HCT116 (cell line): ENCODE results near the gene ZCWPW2. TPM values are rescaled to one million over a fixed set of nuclear protein-coding genes. Genes with fewer than 3 reads are reported as not detected.

ENCODE experiments used
- ATAC-seq: fragments of 200-7000 bp; cut with Tn5 transposase; 2 replicates; pipeline ENCODE4 v1.9.1; 2020; ENCODE audit warnings: mild to moderate bottlenecking, moderate library complexity
- BruUV-seq: library from RNA; stranded (reverse); fragments of 400-500 nt; replicated peaks from 2 replicates; lab custom pipeline; 2021; lab: Mats Ljungman, UMichigan
- CTCF ChIA-PET: fragments of 300-600 bp; sonication (Branson Sonifier 250); formaldehyde crosslinking; loops from one replicate; lab custom pipeline; 2021; ENCODE audit warnings: antibody characterized with exemption; lab: Charles Lee
- POLR2A ChIA-PET: fragments of 300-600, 350-600 bp; sonication (Branson Sonifier 250); formaldehyde crosslinking; loops from one replicate; lab custom pipeline; 2021; ENCODE audit warnings: antibody characterized with exemption; lab: Charles Lee
- RAD21 ChIA-PET, 2 experiments: fragments of 300-600 bp; sonication (Branson Sonifier 250); formaldehyde crosslinking; loops; one replicate each; lab custom pipeline; 2023; ENCODE audit warnings: low total read pairs in 2 of 2; ENCODE audit not compliant: uncharacterized antibody in 2 of 2, unreplicated experiment in 2 of 2, low non-redundant PET in 1 of 2; lab: Charles Lee
- DNase-seq: peaks from one replicate; pipeline ENCODE4 v3.0.0-alpha.2; 2010; ENCODE audit warnings: low read depth, low spot score
- H2AFZ ChIP-seq: fragments of 200-600 bp; shearing (Covaris generic), sonication (generic); 2 replicates; pipeline ENCODE4 v1.6.1; 2017; ENCODE audit warnings: low read depth, mixed run types, mixed read lengths, antibody characterized with exemption, low read length; ENCODE audit not compliant: poor library complexity, severe bottlenecking
- H3K27ac ChIP-seq: 2 replicates; pipeline ENCODE4 v1.5.1; 2012; ENCODE audit warnings: low read depth, low read length
- H3K27me3 ChIP-seq: fragments of 200-600 bp; sonication (generic); 2 replicates; pipeline ENCODE4 v1.6.1; 2016; ENCODE audit warnings: mixed run types, low read length, mixed read lengths; ENCODE audit not compliant: insufficient read depth
- H3K36me3 ChIP-seq, 2 experiments: fragments of 200-500 bp in 1 of 2; fragments of 200-600 bp in 1 of 2; sonication (Bioruptor generic) in 1 of 2; sonication (generic) in 1 of 2; 2 replicates each; pipeline versions ENCODE4 v1.5.1 to v1.6.1; 2014 to 2016; ENCODE audit warnings: low read length in 2 of 2, inconsistent platforms in 1 of 2, mixed read lengths in 1 of 2, mixed run types in 1 of 2; ENCODE audit not compliant: insufficient read depth in 2 of 2, control insufficient read depth in 1 of 2
- H3K4me1 ChIP-seq, 2 experiments: fragments of 200-600 bp in 1 of 2; sonication (generic) in 1 of 2; 2 replicates each; pipeline versions ENCODE4 v1.5.1 to v1.6.1; 2012 to 2017; ENCODE audit warnings: low read length in 2 of 2, inconsistent platforms in 1 of 2, mild to moderate bottlenecking in 1 of 2, mixed read lengths in 1 of 2, mixed run types in 1 of 2, moderate library complexity in 1 of 2; ENCODE audit not compliant: insufficient read depth in 2 of 2, control insufficient read depth in 1 of 2
- H3K4me2 ChIP-seq: fragments of 200-600 bp; sonication (generic); 2 replicates; pipeline ENCODE4 v1.6.1; 2017; ENCODE audit warnings: mixed run types, low read length, mixed read lengths
- H3K4me3 ChIP-seq, 2 experiments: fragments of 200-600 bp in 1 of 2; sonication (generic) in 1 of 2; replicated peaks in 1 of 2; 2 replicates each; pipeline ENCODE4 v1.5.1; 2011 to 2016; ENCODE audit warnings: low read length in 2 of 2, control low read depth in 1 of 2, low read depth in 1 of 2, mild to moderate bottlenecking in 1 of 2, mixed read lengths in 1 of 2, mixed run types in 1 of 2
- H3K79me2 ChIP-seq: fragments of 200-600 bp; sonication (generic); 2 replicates; pipeline ENCODE4 v1.6.1; 2017; ENCODE audit warnings: mild to moderate bottlenecking, mixed run types, low read length, moderate library complexity, mixed read lengths; ENCODE audit not compliant: insufficient read depth
- H3K9ac ChIP-seq: fragments of 200-600 bp; sonication (generic); 2 replicates; pipeline ENCODE4 v1.6.1; 2016; ENCODE audit warnings: low read length, mixed read lengths
- H3K9me2 ChIP-seq: fragments of 200-600 bp; sonication (generic), shearing (Covaris generic); 2 replicates; pipeline ENCODE4 v1.6.1; 2017; ENCODE audit warnings: mixed run types, mild to moderate bottlenecking, moderate library complexity; ENCODE audit not compliant: insufficient read depth
- H3K9me3 ChIP-seq, 2 experiments: fragments of 200-500 bp in 1 of 2; fragments of 200-600 bp in 1 of 2; sonication (Bioruptor generic) in 1 of 2; sonication (generic) in 1 of 2; 2 replicates each; pipeline ENCODE4 v1.6.1; 2014 to 2017; ENCODE audit warnings: low read length in 2 of 2, mixed read lengths in 2 of 2, inconsistent platforms in 1 of 2, low read depth in 1 of 2, mild to moderate bottlenecking in 1 of 2, mixed run types in 1 of 2, moderate library complexity in 1 of 2; ENCODE audit not compliant: control insufficient read depth in 1 of 2, insufficient read depth in 1 of 2
- H4K20me1 ChIP-seq: fragments of 200-600 bp; sonication (generic), shearing (Covaris generic); 2 replicates; pipeline ENCODE4 v1.6.1; 2017; ENCODE audit warnings: mixed run types, mild to moderate bottlenecking, moderate library complexity; ENCODE audit not compliant: insufficient read depth
- EGR1 ChIP-seq: IDR thresholded peaks from 2 replicates; pipeline ENCODE4 v1.6.1; 2012; ENCODE audit warnings: low read depth
- ELF1 ChIP-seq: IDR thresholded peaks from 2 replicates; pipeline ENCODE4 v1.6.1; 2012; ENCODE audit warnings: low read depth, borderline replicate concordance
- EZH2 ChIP-seq: fragments of 200-600 bp; sonication (generic); IDR thresholded peaks from 2 replicates; pipeline ENCODE4 v1.6.1; 2017; ENCODE audit warnings: antibody characterized with exemption, mixed run types
- EZH2phosphoT487 ChIP-seq: fragments of 200-600 bp; IDR thresholded peaks from 2 replicates; pipeline ENCODE4 v1.6.1; 2018; ENCODE audit warnings: antibody characterized with exemption, borderline replicate concordance
- FOSL1 ChIP-seq: IDR thresholded peaks from 2 replicates; pipeline ENCODE4 v1.6.1; 2012; ENCODE audit warnings: low read depth
- POLR2A ChIP-seq: IDR thresholded peaks from 2 replicates; pipeline ENCODE4 v1.7.0; 2011; ENCODE audit warnings: borderline replicate concordance; ENCODE audit not compliant: insufficient read depth, insufficient read length; ENCODE audit errors: extremely low read depth
- POLR2AphosphoS5 ChIP-seq: IDR thresholded peaks from 2 replicates; pipeline ENCODE4 v1.6.1; 2011; ENCODE audit warnings: mild to moderate bottlenecking, low read depth, low read length, moderate library complexity
- RAD21 ChIP-seq: IDR thresholded peaks from 2 replicates; pipeline ENCODE4 v1.6.1; 2012; ENCODE audit warnings: low read depth, mild to moderate bottlenecking
- SP1 ChIP-seq: IDR thresholded peaks from 2 replicates; pipeline ENCODE4 v1.6.1; 2012; ENCODE audit warnings: low read depth
- SRF ChIP-seq: IDR thresholded peaks from 2 replicates; pipeline ENCODE4 v1.6.1; 2012; ENCODE audit warnings: low read depth
- TCF7L2 ChIP-seq: IDR thresholded peaks from 2 replicates; pipeline ENCODE4 v1.7.0; 2011; ENCODE audit warnings: borderline replicate concordance, inconsistent platforms; ENCODE audit not compliant: insufficient read depth, insufficient read length; ENCODE audit errors: extremely low read depth
- YY1 ChIP-seq: IDR thresholded peaks from 2 replicates; pipeline ENCODE4 v1.6.1; 2011; ENCODE audit warnings: low read length, low read depth, moderate library complexity, mild to moderate bottlenecking; ENCODE audit not compliant: insufficient replicate concordance; ENCODE audit errors: extremely low read depth
- ZFX ChIP-seq: fragments of 450-650 bp; IDR thresholded peaks from 2 replicates; pipeline ENCODE4 v1.6.1; 2017
- ZNF274 ChIP-seq: fragments of 200-500 bp; sonication (Bioruptor generic); IDR thresholded peaks from 2 replicates; pipeline ENCODE4 v1.6.1; 2014; ENCODE audit warnings: mild to moderate bottlenecking, low read depth, low read length, inconsistent platforms
- intact Hi-C: fragments of 100-400 bp; cut with micrococcal nuclease; formaldehyde crosslinking; loops from 2 replicates; pipeline ENCODE4 v1.10.0; 2022
- total RNA-seq: library from RNA; stranded (reverse); gene quantifications from one replicate; pipeline ENCODE4 v1.2.1, GENCODE V29; 2021; ENCODE audit not compliant: unreplicated experiment
- TF ChIP-seq, protein P1 (sequence below): IDR thresholded peaks from 2 replicates; pipeline ENCODE4 v1.6.1; 2012
- TF ChIP-seq, protein P2 (sequence below): IDR thresholded peaks from 2 replicates; pipeline ENCODE4 v1.6.1; 2011; ENCODE audit warnings: mild to moderate bottlenecking, low read length, moderate library complexity; ENCODE audit not compliant: insufficient replicate concordance; ENCODE audit errors: extremely low read depth

The ZCWPW2 gene
- total RNA-seq, 1 experiment from 2014 or later: 1.1 TPM

DNA sequence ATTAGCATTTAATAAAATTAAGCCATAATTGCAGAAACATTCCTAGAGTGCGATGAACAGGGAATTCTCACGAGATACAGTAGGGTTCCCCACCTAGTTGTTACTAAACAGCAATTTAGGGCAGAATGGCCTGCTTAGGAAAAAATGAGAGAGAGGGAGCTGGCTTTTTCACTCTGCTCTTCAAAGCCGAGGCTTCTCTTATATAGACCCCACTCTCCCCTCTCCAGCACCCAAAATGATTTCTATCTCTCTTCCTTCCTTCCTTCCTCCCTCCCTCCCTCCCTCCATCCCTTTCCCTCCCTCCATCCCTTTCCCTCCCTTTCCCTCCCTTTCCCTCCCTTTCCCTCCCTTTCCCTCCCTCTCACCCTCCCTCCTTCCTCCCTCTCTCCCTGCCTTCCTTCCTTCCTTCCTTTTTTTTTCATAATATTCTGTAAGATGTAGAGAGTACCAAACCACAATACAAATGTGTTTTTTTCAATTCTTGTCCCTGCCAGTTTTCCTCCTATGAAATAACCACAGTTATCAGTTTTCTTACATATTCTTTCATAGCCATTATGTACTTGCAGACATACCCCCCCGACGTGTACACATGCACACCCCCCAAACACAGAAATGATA lies 48.1 kb upstream of the ZCWPW2 start:
- H3K9ac ChIP-seq: no peak overlapping the region
- no peak for TF ChIP-seq POLR2AphosphoS5
- no peak for TF ChIP-seq RAD21
- no peak for TF ChIP-seq SP1
- TF ChIP-seq ZFX: no peak
- no peak for TF ChIP-seq EZH2phosphoT487
- no peak for TF ChIP-seq TCF7L2
- TF ChIP-seq ZNF274: no peak
- no peak for TF ChIP-seq SRF
- no peak for TF ChIP-seq EZH2
- TF ChIP-seq, protein P1, sequence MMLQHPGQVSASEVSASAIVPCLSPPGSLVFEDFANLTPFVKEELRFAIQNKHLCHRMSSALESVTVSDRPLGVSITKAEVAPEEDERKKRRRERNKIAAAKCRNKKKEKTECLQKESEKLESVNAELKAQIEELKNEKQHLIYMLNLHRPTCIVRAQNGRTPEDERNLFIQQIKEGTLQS: no peak
- no peak for TF ChIP-seq ELF1
- no peaks in the 10 kb centered on the region; the same call in 1 of the 2 replicates for H3K79me2 ChIP-seq
- no peak overlapping the region for H3K4me3 ChIP-seq
- ChIA-PET CTCF (no interaction called here), RAD21 (no interaction called here), POLR2A (no interaction called here)
- no peaks in the 10 kb centered on the region for H3K9me2 ChIP-seq
- H3K4me1 ChIP-seq: no peaks in the 10 kb centered on the region
- no peak overlapping the region for H2AFZ ChIP-seq
- intact Hi-C loops: no loop called here
- H3K9me3 ChIP-seq: no peaks in the 10 kb centered on the region
- no peaks in the 10 kb centered on the region for H4K20me1 ChIP-seq
- no peak for DNase-seq
- H3K27ac ChIP-seq: no peak overlapping the region
- no TSS peak for BruUV-seq
- H3K4me2 ChIP-seq: no peak overlapping the region
- ATAC-seq: no peak
- no peaks in the 10 kb centered on the region for H3K36me3 ChIP-seq
- no peaks in the 10 kb centered on the region for H3K27me3 ChIP-seq

DNA sequence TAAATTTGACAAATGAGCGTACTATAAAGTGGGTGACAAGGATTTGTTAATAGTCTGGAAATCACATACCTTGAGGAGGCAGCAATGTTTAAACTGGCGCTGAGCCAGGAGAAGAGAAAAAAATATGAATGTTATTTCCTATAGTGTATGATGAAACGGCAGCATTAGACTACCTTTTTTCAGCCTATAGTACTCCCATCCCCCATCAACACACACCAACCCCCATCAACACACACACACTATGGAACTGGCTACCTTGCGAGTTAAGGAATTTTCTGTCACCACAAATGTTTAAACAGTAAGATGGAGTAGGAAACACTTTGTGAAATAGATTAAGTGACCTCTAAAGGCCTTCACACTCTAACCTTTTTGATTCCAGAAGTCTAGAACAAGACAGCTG lies 46.8 kb upstream of the ZCWPW2 start:
- H3K79me2 ChIP-seq: no peaks in the 10 kb centered on the region
- no peak for DNase-seq
- no peaks in the 10 kb centered on the region for H4K20me1 ChIP-seq
- POLR2A ChIA-PET: no interaction called here
- no peak overlapping the region for H3K4me2 ChIP-seq
- H3K9ac ChIP-seq: no peak overlapping the region
- no peaks in the 10 kb centered on the region for H3K9me2 ChIP-seq
- TF ChIP-seq, protein P2, sequence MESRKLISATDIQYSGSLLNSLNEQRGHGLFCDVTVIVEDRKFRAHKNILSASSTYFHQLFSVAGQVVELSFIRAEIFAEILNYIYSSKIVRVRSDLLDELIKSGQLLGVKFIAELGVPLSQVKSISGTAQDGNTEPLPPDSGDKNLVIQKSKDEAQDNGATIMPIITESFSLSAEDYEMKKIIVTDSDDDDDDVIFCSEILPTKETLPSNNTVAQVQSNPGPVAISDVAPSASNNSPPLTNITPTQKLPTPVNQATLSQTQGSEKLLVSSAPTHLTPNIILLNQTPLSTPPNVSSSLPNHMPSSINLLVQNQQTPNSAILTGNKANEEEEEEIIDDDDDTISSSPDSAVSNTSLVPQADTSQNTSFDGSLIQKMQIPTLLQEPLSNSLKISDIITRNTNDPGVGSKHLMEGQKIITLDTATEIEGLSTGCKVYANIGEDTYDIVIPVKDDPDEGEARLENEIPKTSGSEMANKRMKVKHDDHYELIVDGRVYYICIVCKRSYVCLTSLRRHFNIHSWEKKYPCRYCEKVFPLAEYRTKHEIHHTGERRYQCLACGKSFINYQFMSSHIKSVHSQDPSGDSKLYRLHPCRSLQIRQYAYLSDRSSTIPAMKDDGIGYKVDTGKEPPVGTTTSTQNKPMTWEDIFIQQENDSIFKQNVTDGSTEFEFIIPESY: no peak
- TF ChIP-seq RAD21 (no peak), POLR2AphosphoS5 (no peak), EZH2phosphoT487 (no peak), EZH2 (no peak), ZNF274 (no peak), TCF7L2 (no peak), SP1 (no peak), EGR1 (no peak), SRF (no peak), ELF1 (no peak), YY1 (no peak), POLR2A (no peak), ZFX (no peak), FOSL1 (no peak)
- TF ChIP-seq, protein P1: no peak
- TF ChIP-seq, all 23 proteins: peak for 0
- ChIA-PET RAD21 (no interaction called here), CTCF (no interaction called here)
- BruUV-seq: no TSS peak
- Histone ChIP-seq H3K4me1 (no peaks in the 10 kb centered on the region), H3K27me3 (no peaks in the 10 kb centered on the region), H3K27ac (no peak overlapping the region), H3K4me3 (no peak overlapping the region), H3K9me3 (no peaks in the 10 kb centered on the region), H3K36me3 (no peaks in the 10 kb centered on the region), H2AFZ (no peak overlapping the region)
- intact Hi-C loops: no loop called here
- ATAC-seq: no peak
